ENCODE results near the gene RARA.

DNA sequence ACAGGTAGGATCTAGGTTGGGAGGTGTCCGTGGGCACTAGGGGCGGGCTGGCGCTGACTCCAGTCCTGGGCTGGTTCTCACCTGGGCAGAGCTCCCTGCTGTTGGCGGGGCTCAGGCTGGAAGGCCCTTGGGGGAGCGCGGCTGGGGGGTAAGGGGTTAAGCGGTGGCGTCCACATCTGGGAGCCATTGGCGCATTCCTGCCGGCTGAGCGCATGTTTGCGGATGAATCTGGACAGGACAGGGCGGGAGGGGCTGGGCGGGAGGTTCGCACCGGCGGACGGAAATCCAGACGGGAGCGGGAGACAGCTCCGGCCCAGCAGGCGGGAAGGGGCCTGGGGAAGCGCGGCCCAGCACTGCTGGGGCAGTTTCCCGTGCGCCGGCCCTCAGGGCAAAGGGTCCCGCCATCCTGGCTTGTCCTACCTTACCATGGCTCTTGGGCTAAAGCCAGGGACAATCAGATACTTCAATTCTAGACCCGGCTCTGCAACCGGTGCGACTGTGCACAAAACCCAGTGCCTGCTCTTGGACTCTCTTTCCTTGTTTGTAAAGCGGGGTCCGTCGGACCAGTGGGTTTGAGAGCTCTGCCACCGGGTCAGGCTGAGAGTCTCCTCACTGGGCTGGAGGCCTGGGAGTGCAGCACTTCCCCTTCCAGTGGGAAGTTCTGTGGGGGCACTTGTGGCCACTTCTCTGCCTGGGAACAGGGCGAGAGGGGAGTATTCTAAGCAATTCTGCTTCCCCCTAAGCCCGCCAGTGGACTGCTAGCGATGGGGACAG is 7.8 kb downstream of the RARA start:
- TF ChIP-seq, protein P1, sequence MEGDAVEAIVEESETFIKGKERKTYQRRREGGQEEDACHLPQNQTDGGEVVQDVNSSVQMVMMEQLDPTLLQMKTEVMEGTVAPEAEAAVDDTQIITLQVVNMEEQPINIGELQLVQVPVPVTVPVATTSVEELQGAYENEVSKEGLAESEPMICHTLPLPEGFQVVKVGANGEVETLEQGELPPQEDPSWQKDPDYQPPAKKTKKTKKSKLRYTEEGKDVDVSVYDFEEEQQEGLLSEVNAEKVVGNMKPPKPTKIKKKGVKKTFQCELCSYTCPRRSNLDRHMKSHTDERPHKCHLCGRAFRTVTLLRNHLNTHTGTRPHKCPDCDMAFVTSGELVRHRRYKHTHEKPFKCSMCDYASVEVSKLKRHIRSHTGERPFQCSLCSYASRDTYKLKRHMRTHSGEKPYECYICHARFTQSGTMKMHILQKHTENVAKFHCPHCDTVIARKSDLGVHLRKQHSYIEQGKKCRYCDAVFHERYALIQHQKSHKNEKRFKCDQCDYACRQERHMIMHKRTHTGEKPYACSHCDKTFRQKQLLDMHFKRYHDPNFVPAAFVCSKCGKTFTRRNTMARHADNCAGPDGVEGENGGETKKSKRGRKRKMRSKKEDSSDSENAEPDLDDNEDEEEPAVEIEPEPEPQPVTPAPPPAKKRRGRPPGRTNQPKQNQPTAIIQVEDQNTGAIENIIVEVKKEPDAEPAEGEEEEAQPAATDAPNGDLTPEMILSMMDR (IDR thresholded peaks at IDR 0.05) = no peak
- peak in 1 of 4 donors; percentile 38 for TF ChIP-seq POLR2A (IDR thresholded peaks at IDR 0.05)

Data from upper lobe of left lung (tissue), 4 donors.